Lower leg skin (tissue), 4 donors: ENCODE measurements around the gene PCSK5. TPM values are rescaled to one million over a fixed set of nuclear protein-coding genes. Genes with fewer than 3 reads are reported as not detected.

ENCODE experiments used
- DNase-seq, 2 donors: peaks; one replicate each; pipeline ENCODE4 v3.0.0-alpha.2; 2019; ENCODE audit warnings: low spot score in 2 of 2
- H3K4me3 ChIP-seq: fragments of 200-600 bp; sonication (generic); 2 replicates; pipeline ENCODE4 v1.5.1; 2017; ENCODE audit warnings: mild to moderate bottlenecking, low read depth; ENCODE audit not compliant: poor library complexity, severe bottlenecking
- POLR2A ChIP-seq, 2 donors: fragments of 450-650 bp; IDR thresholded peaks; one replicate each; pipeline ENCODE4 v1.6.1; 2016 to 2017; ENCODE audit warnings: antibody characterized with exemption in 2 of 2, mild to moderate bottlenecking in 1 of 2, moderate library complexity in 1 of 2
- WGBS, 2 donors: methylation state at CpG; one replicate each; pipeline ENCODE4 v1.1.5; 2018; 5-methylcytosine and 5-hydroxymethylcytosine counted together
- intact Hi-C: fragments of 100-400 bp; cut with DNase I; formaldehyde crosslinking; loops from one replicate; pipeline ENCODE4 v1.15.0; 2023; ENCODE audit warnings: low total_unique reads
- total RNA-seq, 4 donors: library from RNA; depleted of rRNA; stranded (reverse); fragments of >200 nt; gene quantifications; one replicate each; pipeline ENCODE4 v1.1.0, GENCODE V29; 2016
- TF ChIP-seq, protein P1 (sequence below), 3 donors: fragments of 450-650 bp; IDR thresholded peaks; one replicate each; pipeline ENCODE4 v1.5.1; 2016; ENCODE audit warnings: antibody characterized with exemption in 3 of 3, mild to moderate bottlenecking in 3 of 3, moderate library complexity in 2 of 3

The PCSK5 gene
- total RNA-seq, 4 donors from 2014 or later: 6.4 to 10.8 (median 9.7) TPM

DNA sequence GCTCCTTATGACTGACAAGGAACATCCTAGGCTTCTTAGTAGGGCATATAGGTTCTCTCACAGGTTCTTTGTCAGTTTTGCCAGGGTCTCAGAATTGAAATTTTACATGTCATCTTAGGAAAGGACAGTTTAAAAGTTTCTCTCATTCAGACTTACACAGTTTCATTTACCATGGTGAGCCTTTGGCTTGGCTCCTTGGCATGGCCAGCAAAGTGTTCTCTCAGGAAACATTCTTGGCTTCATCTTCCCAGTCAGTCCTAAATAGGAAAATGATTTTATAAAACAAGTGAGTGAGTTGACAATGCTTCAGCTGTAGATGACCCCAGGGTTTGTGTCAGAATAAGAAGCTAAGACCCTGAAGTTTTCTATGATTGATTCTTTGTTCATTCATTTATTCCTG lies 191.6 kb downstream of the PCSK5 start:
- no peak for DNase-seq
- no peak for TF ChIP-seq POLR2A (IDR thresholded peaks at IDR 0.05)
- TF ChIP-seq, protein P1, sequence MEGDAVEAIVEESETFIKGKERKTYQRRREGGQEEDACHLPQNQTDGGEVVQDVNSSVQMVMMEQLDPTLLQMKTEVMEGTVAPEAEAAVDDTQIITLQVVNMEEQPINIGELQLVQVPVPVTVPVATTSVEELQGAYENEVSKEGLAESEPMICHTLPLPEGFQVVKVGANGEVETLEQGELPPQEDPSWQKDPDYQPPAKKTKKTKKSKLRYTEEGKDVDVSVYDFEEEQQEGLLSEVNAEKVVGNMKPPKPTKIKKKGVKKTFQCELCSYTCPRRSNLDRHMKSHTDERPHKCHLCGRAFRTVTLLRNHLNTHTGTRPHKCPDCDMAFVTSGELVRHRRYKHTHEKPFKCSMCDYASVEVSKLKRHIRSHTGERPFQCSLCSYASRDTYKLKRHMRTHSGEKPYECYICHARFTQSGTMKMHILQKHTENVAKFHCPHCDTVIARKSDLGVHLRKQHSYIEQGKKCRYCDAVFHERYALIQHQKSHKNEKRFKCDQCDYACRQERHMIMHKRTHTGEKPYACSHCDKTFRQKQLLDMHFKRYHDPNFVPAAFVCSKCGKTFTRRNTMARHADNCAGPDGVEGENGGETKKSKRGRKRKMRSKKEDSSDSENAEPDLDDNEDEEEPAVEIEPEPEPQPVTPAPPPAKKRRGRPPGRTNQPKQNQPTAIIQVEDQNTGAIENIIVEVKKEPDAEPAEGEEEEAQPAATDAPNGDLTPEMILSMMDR (IDR thresholded peaks at IDR 0.05): no peak
- intact Hi-C loops: no loop called here
- no peak overlapping the region for H3K4me3 ChIP-seq

DNA sequence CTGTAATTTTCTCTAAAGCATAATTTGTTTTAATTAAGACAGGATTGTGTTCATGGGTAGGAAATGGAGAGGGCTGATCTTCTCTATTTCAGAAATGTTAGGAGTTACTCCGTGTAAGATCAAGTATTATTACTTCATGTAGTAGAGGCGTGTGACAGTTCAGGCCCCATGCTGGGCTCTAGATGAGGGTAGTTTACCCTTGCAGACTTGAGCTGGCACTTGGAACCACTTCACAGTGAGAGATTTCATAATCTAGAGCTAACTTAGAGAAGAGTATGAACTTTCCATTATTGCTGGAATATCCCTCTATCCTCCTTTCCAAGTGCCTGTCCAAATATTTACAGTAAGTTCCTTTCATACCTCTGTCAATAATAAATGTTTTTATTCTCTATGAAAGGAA lies 195.1 kb downstream of the PCSK5 start:
- WGBS, 2 donors: 89 to 92% methylated on average over 2 of the region's 2 CpGs
- intact Hi-C loops: no loop called here
- no peak for DNase-seq
- TF ChIP-seq POLR2A (IDR thresholded peaks at IDR 0.05): no peak
- TF ChIP-seq, protein P1 (IDR thresholded peaks at IDR 0.05): no peak
- no peak overlapping the region for H3K4me3 ChIP-seq

DNA sequence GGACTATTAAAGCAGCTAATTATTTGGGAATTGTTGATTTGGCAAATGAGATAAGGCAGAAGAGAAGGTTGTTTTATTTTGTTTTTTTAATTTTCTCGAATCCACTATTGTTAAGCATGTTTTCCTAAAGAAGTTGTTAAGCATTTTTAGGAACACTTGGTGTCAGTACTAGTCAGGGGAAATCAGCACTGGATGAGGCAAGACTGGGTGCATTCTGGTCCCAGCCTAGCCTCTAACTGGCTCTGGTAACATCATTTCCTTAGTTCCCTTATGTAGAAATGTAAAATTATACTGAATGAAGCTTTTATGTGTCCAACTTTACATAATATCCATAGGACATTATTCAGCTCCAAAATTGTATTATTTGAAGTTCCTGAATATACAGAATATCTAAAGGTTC lies 196.1 kb downstream of the PCSK5 start:
- no peak for DNase-seq
- TF ChIP-seq, protein P1 (IDR thresholded peaks at IDR 0.05): no peak
- TF ChIP-seq POLR2A (IDR thresholded peaks at IDR 0.05): no peak
- H3K4me3 ChIP-seq: no peak overlapping the region
- WGBS, 2 donors: 78 to 91% methylated on average over 1 of the region's 1 CpG
- intact Hi-C loops: no loop called here

DNA sequence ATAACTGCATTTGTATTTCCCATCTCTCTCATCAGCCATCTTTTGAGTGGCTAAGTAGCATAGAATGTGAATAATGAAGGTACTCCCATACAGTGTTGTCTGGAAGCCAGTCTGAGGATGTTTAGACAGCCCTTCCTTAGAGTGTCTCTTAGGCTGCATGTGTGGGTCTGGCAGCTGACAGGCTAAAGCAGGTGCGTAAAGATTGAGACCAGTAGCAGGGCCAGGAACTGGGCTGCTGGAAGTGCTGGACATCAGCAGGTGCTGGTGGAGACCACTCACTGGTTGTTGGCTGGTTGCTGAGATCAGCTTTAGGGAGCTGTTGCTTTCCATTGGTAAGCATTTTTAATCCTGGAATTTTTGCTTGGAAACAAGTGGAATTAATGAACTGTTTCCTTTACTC lies 197.5 kb downstream of the PCSK5 start:
- WGBS, 2 donors: 100% methylated on average over 1 of the region's 1 CpG
- TF ChIP-seq POLR2A (IDR thresholded peaks at IDR 0.05): no peak
- TF ChIP-seq, protein P1 (IDR thresholded peaks at IDR 0.05): no peak
- intact Hi-C loops: no loop called here
- DNase-seq: no peak
- H3K4me3 ChIP-seq: no peak overlapping the region

DNA sequence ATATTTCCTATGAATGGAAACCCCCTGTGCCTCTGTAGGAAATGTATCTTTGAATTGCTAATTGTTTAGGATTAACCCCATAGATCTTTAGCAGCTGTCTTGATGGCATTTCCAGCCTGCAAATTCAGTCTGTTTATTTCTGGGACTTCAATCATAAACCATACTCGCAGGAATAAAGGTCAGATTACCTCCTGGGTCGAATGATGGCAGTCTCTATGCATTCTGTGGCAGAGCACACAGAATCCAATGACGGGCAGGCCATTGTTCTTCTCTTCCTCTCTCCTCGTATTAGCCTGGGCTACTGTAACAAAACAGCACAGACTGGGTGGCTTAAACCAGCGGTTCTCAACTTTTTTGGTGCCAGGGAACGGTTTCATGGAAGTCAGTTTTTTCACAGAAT lies 199.9 kb downstream of the PCSK5 start:
- 84 to 89% methylated on average over 6 of the region's 6 CpGs for WGBS, 2 donors
- TF ChIP-seq POLR2A (IDR thresholded peaks at IDR 0.05): no peak
- TF ChIP-seq, protein P1 (IDR thresholded peaks at IDR 0.05): no peak
- no peak for DNase-seq
- H3K4me3 ChIP-seq: no peak overlapping the region
- intact Hi-C loops: no loop called here

DNA sequence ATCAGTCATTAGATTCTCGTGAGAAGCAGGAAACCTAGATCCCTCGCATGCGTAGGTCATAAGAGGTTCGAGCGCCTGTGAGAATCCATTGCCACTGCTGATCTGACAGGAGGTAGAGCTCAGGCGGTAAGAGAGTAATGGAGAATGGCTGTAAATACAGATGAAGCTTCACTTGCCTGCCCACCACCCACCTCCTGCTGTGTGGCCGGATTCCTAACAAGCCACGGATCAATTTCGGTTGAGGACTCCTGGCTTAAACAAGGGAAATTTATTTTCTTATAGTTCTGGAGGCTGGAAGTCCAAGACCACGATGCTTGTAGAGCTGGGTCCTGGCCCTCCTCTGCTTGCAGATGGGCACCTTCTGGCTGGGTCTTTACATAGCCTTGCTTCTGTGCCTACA lies 200.4 kb downstream of the PCSK5 start:
- no peak for DNase-seq
- WGBS, 2 donors: 90 to 91% methylated on average over 10 of the region's 10 CpGs
- intact Hi-C loops: no loop called here
- TF ChIP-seq, protein P1 (IDR thresholded peaks at IDR 0.05): no peak
- no peak for TF ChIP-seq POLR2A (IDR thresholded peaks at IDR 0.05)
- H3K4me3 ChIP-seq: no peak overlapping the region
